Measurements from ENCODE around the gene CPEB3.

The CPEB3 gene

DNA sequence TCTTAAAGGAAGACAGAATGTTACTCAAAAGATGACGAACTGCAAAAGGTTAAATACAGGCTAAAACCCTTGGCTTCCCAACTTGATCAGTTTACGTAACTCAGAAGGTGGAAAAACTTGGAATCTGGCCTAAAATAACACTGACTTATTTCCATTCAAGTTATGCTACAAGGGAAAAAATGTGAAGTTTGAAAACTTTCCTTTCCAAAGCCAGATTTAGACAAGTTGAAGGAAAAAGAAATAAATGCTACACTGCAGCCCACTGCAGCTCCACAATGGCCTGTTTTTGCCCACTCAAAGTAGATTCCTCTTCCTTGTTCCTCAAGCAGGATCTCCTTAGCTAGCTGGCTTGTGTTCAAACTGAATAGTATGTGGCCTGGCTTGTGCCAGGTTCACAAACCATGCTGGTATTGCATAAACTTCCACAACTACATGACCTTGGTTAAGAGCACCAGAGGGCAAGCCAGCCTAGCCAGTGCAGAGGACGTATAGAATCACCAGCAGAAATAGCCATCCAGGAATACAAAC lies 166.2 kb downstream of the CPEB3 start:
- no peak overlapping the region for H3K4me3 ChIP-seq (replicated peaks; ENCODE audit: insufficient read depth, low read length)
- TF ChIP-seq SPI1 (IDR thresholded peaks at IDR 0.05; ENCODE audit: borderline replicate concordance, low read depth) (no peak), GABPA (IDR thresholded peaks at IDR 0.05; ENCODE audit: low read depth) (no peak), POLR2AphosphoS5 (IDR thresholded peaks at IDR 0.05; ENCODE audit: low read depth) (no peak)
- TF ChIP-seq, protein P1, sequence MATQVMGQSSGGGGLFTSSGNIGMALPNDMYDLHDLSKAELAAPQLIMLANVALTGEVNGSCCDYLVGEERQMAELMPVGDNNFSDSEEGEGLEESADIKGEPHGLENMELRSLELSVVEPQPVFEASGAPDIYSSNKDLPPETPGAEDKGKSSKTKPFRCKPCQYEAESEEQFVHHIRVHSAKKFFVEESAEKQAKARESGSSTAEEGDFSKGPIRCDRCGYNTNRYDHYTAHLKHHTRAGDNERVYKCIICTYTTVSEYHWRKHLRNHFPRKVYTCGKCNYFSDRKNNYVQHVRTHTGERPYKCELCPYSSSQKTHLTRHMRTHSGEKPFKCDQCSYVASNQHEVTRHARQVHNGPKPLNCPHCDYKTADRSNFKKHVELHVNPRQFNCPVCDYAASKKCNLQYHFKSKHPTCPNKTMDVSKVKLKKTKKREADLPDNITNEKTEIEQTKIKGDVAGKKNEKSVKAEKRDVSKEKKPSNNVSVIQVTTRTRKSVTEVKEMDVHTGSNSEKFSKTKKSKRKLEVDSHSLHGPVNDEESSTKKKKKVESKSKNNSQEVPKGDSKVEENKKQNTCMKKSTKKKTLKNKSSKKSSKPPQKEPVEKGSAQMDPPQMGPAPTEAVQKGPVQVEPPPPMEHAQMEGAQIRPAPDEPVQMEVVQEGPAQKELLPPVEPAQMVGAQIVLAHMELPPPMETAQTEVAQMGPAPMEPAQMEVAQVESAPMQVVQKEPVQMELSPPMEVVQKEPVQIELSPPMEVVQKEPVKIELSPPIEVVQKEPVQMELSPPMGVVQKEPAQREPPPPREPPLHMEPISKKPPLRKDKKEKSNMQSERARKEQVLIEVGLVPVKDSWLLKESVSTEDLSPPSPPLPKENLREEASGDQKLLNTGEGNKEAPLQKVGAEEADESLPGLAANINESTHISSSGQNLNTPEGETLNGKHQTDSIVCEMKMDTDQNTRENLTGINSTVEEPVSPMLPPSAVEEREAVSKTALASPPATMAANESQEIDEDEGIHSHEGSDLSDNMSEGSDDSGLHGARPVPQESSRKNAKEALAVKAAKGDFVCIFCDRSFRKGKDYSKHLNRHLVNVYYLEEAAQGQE (IDR thresholded peaks at IDR 0.05; ENCODE audit: insufficient replicate concordance, low read depth): no peak
- TF ChIP-seq, protein P2, sequence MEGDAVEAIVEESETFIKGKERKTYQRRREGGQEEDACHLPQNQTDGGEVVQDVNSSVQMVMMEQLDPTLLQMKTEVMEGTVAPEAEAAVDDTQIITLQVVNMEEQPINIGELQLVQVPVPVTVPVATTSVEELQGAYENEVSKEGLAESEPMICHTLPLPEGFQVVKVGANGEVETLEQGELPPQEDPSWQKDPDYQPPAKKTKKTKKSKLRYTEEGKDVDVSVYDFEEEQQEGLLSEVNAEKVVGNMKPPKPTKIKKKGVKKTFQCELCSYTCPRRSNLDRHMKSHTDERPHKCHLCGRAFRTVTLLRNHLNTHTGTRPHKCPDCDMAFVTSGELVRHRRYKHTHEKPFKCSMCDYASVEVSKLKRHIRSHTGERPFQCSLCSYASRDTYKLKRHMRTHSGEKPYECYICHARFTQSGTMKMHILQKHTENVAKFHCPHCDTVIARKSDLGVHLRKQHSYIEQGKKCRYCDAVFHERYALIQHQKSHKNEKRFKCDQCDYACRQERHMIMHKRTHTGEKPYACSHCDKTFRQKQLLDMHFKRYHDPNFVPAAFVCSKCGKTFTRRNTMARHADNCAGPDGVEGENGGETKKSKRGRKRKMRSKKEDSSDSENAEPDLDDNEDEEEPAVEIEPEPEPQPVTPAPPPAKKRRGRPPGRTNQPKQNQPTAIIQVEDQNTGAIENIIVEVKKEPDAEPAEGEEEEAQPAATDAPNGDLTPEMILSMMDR (IDR thresholded peaks at IDR 0.05; ENCODE audit: insufficient read depth, low read length): no peak
- peak in 1 of 2 experiments; percentile 3 for DNase-seq (ENCODE audit: low read depth in 1 of 2, low spot score in 1 of 2)
- H3K27ac ChIP-seq (replicated peaks): no peak overlapping the region
- H3K27me3 ChIP-seq (ENCODE audit: insufficient read depth, poor library complexity, severe bottlenecking): no peaks in the 10 kb centered on the region

- no peak for DNase-seq (ENCODE audit: low read depth in 1 of 2, low spot score in 1 of 2)
- H3K27me3 ChIP-seq (ENCODE audit: insufficient read depth, poor library complexity, severe bottlenecking): no peaks in the 10 kb centered on the region
- TF ChIP-seq, protein P2 (IDR thresholded peaks at IDR 0.05; ENCODE audit: insufficient read depth, low read length): no peak
- TF ChIP-seq SPI1 (IDR thresholded peaks at IDR 0.05; ENCODE audit: borderline replicate concordance, low read depth) (no peak), POLR2AphosphoS5 (IDR thresholded peaks at IDR 0.05; ENCODE audit: low read depth) (no peak), GABPA (IDR thresholded peaks at IDR 0.05; ENCODE audit: low read depth) (no peak)
- TF ChIP-seq, protein P1 (IDR thresholded peaks at IDR 0.05; ENCODE audit: insufficient replicate concordance, low read depth): no peak
- no peak overlapping the region for H3K27ac ChIP-seq (replicated peaks)
- H3K4me3 ChIP-seq (replicated peaks; ENCODE audit: insufficient read depth, low read length): no peak overlapping the region
Measured at GRCh38 chr10:92124020-92124419, 166.9 kb downstream of the CPEB3 start.

GRCh38 chr10:92122941-92123450 lies 167.9 kb downstream of the CPEB3 start:
- DNase-seq (ENCODE audit: low read depth in 1 of 2, low spot score in 1 of 2): no peak
- Histone ChIP-seq H3K27me3 (ENCODE audit: insufficient read depth, poor library complexity, severe bottlenecking) (no peaks in the 10 kb centered on the region), H3K4me3 (replicated peaks; ENCODE audit: insufficient read depth, low read length) (no peak overlapping the region), H3K27ac (replicated peaks) (no peak overlapping the region)
- TF ChIP-seq POLR2AphosphoS5 (IDR thresholded peaks at IDR 0.05; ENCODE audit: low read depth) (no peak), GABPA (IDR thresholded peaks at IDR 0.05; ENCODE audit: low read depth) (no peak), SPI1 (IDR thresholded peaks at IDR 0.05; ENCODE audit: borderline replicate concordance, low read depth) (no peak)
- TF ChIP-seq, protein P2 (IDR thresholded peaks at IDR 0.05; ENCODE audit: insufficient read depth, low read length): no peak
- TF ChIP-seq, protein P1 (IDR thresholded peaks at IDR 0.05; ENCODE audit: insufficient replicate concordance, low read depth): no peak
